Cardiac fibroblast (primary cell): Measurements from ENCODE around the gene IGSF23.
A peak's percentile ranks its signal among the peaks of the same experiment; 100 is the strongest.

Experiments
- DNase-seq, 2 donors: peaks; one replicate each; pipeline versions ENCODE4 v3.0.0 to v3.0.0-alpha.2; 2010; ENCODE audit warnings: low read depth in 2 of 2
- H3K4me3 ChIP-seq, 2 donors: replicated peaks in 1 of 2; 1 replicate in 1 of 2; 2 replicates in 1 of 2; pipeline ENCODE4 v1.5.1; 2011; ENCODE audit warnings: low read depth in 2 of 2, low read length in 2 of 2, mild to moderate bottlenecking in 2 of 2, moderate library complexity in 1 of 2
- CTCF ChIP-seq: IDR thresholded peaks from one replicate; pipeline ENCODE4 v1.5.1; 2011; ENCODE audit warnings: low read depth, mild to moderate bottlenecking, low read length, inconsistent platforms

IGSF23 gene

GRCh38 chr19:44646049-44646416, 32.7 kb downstream of the IGSF23 start:
- TF ChIP-seq CTCF, result no peak
- no peak overlapping the region for H3K4me3 ChIP-seq
- DNase-seq, result no peak

GRCh38 chr19:44647144-44647543, 33.8 kb downstream of the IGSF23 start:
- DNase-seq, result no peak
- H3K4me3 ChIP-seq, result no peak overlapping the region
- no peak for TF ChIP-seq CTCF

GRCh38 chr19:44648631-44649251, 35.4 kb downstream of the IGSF23 start:
- DNase-seq, result peak; percentile 86 to 93
- no peak for TF ChIP-seq CTCF

GRCh38 chr19:44649578-44650145, 36.3 kb downstream of the IGSF23 start:
- no peak overlapping the region for H3K4me3 ChIP-seq
- TF ChIP-seq CTCF, result no peak

More at GRCh38 chr19:44648631-44649251, 35.4 kb downstream of the IGSF23 start:
- H3K4me3 ChIP-seq, result no peak overlapping the region

GRCh38 chr19:44653343-44653742, 40.0 kb downstream of the IGSF23 start:
- TF ChIP-seq CTCF, result no peak
- no peak overlapping the region for H3K4me3 ChIP-seq
- no peak for DNase-seq

More at GRCh38 chr19:44649578-44650145, 36.3 kb downstream of the IGSF23 start:
- DNase-seq, result no peak

GRCh38 chr19:44653977-44654774, 40.8 kb downstream of the IGSF23 start:
- TF ChIP-seq CTCF, result peak; percentile 56
- DNase-seq, result peak; percentile 60 to 67
- no peak overlapping the region for H3K4me3 ChIP-seq
